HAP-1 (cell line): ENCODE measurements around the gene AQP7.
"Not testable (repeated sequence)": the region's sequence is repeated elsewhere in the genome, so short reads cannot be mapped to it uniquely, and the experiment has no call there.

Experiments
- DNase-seq, 2 experiments: peaks; one replicate each; pipeline ENCODE4 v3.0.0-alpha.2; 2016 to 2020; ENCODE audit warnings: low spot score in 2 of 2
- H3K27me3 ChIP-seq: fragments of 250-450 bp; sonication (Bioruptor Pico); 2 replicates; pipeline ENCODE4 v1.5.1; 2020; ENCODE audit warnings: low read depth, mild to moderate bottlenecking, moderate library complexity
- H3K36me3 ChIP-seq: fragments of 250-450 bp; sonication (Bioruptor Pico); replicated peaks from 2 replicates; pipeline ENCODE4 v1.5.1; 2020; ENCODE audit warnings: mild to moderate bottlenecking
- H3K4me1 ChIP-seq: fragments of 250-450 bp; sonication (Bioruptor Pico); 2 replicates; pipeline ENCODE4 v1.5.1; 2020; ENCODE audit warnings: mild to moderate bottlenecking
- H3K4me3 ChIP-seq: fragments of 250-450 bp; sonication (Bioruptor Pico); 2 replicates; pipeline ENCODE4 v1.5.1; 2020; ENCODE audit warnings: mild to moderate bottlenecking, moderate library complexity
- H3K9me3 ChIP-seq: fragments of 250-450 bp; sonication (Bioruptor Pico); 2 replicates; pipeline ENCODE4 v1.5.1; 2020; ENCODE audit warnings: mild to moderate bottlenecking, moderate library complexity
- in situ Hi-C: fragments of 300-500 bp; cut with MboI; formaldehyde crosslinking; loops from 3 replicates; pipeline ENCODE4 v1.14.3; 2020; ENCODE audit warnings: low sequenced_read_pairs, inconsistent platforms, mixed read lengths

Gene AQP7

GRCh38 chr9:33381231-33381791 lies 21.1 kb downstream of the AQP7 start:
- no peaks in the 10 kb centered on the region for H3K4me1 ChIP-seq
- no peak for DNase-seq
- H3K36me3 ChIP-seq = no peaks in the 10 kb centered on the region
- no peak overlapping the region for H3K4me3 ChIP-seq
- no peaks in the 10 kb centered on the region for H3K9me3 ChIP-seq
- in situ Hi-C loops = no loop called here
- no peaks in the 10 kb centered on the region for H3K27me3 ChIP-seq

- H3K27me3 ChIP-seq = no peaks in the 10 kb centered on the region
Observed at GRCh38 chr9:33380390-33381094, 21.8 kb downstream of the AQP7 start.

GRCh38 chr9:33379666-33380389 lies 22.5 kb downstream of the AQP7 start:
- in situ Hi-C loops = loop anchor here (10.0 kb wide), 1 partner anchor 55 kb away; no protein-coding TSS in a partner anchor
- H3K4me1 ChIP-seq = peaks cover 6% of the 10 kb centered on the region
- H3K9me3 ChIP-seq = no peaks in the 10 kb centered on the region
- H3K36me3 ChIP-seq = no peaks in the 10 kb centered on the region
- no peaks in the 10 kb centered on the region for H3K27me3 ChIP-seq
- DNase-seq = no peak
- no peak overlapping the region for H3K4me3 ChIP-seq

More at GRCh38 chr9:33380390-33381094, 21.8 kb downstream of the AQP7 start:
- no peaks in the 10 kb centered on the region for H3K9me3 ChIP-seq
- in situ Hi-C loops = no loop called here
- peaks cover under 1% of the 10 kb centered on the region for H3K4me1 ChIP-seq
- no peak overlapping the region for H3K4me3 ChIP-seq
- DNase-seq = no peak
- no peaks in the 10 kb centered on the region for H3K36me3 ChIP-seq

- Histone ChIP-seq H3K36me3 (0 out of 2 replicates have a peak, but pooled peaks cover 3% of the 10 kb centered on the region), H3K4me3 (no peak overlapping the region), H3K4me1 (peaks cover 6% of the 10 kb centered on the region), H3K9me3 (no peaks in the 10 kb centered on the region), H3K27me3 (no peaks in the 10 kb centered on the region)
- in situ Hi-C loops = loop anchor here (10.0 kb wide), 1 partner anchor 57 kb away; no protein-coding TSS in a partner anchor
- DNase-seq = no peak
Observed at GRCh38 chr9:33378121-33378795, 24.1 kb downstream of the AQP7 start.

- Histone ChIP-seq H3K27me3 (no peaks in the 10 kb centered on the region), H3K4me1 (peaks cover 6% of the 10 kb centered on the region), H3K9me3 (no peaks in the 10 kb centered on the region), H3K4me3 (no peak overlapping the region), H3K36me3 (peaks cover 3% of the 10 kb centered on the region; the same call in 1 of the 2 replicates)
- in situ Hi-C loops = loop anchor here (10.0 kb wide), 1 partner anchor 58 kb away; no protein-coding TSS in a partner anchor
- DNase-seq = no peak
Observed at GRCh38 chr9:33377089-33377715, 25.2 kb downstream of the AQP7 start.

GRCh38 chr9:33375841-33376321 lies 26.5 kb downstream of the AQP7 start:
- Histone ChIP-seq H3K4me1 (peaks cover 6% of the 10 kb centered on the region), H3K27me3 (no peaks in the 10 kb centered on the region), H3K4me3 (no peak overlapping the region), H3K9me3 (no peaks in the 10 kb centered on the region), H3K36me3 (peaks cover 9% of the 10 kb centered on the region)
- in situ Hi-C loops = loop anchor here (10.0 kb wide), 1 partner anchor 59 kb away; no protein-coding TSS in a partner anchor
- DNase-seq = no peak

GRCh38 chr9:33375238-33375840 lies 27.0 kb downstream of the AQP7 start:
- Histone ChIP-seq H3K4me3 (no peak overlapping the region), H3K27me3 (no peaks in the 10 kb centered on the region), H3K36me3 (peaks cover 14% of the 10 kb centered on the region), H3K4me1 (peaks cover 6% of the 10 kb centered on the region), H3K9me3 (no peaks in the 10 kb centered on the region)
- DNase-seq = peak; percentile 19 to 42
- in situ Hi-C loops = loop anchor here (10.0 kb wide), 1 partner anchor 59 kb away; no protein-coding TSS in a partner anchor

- H3K4me1 ChIP-seq = peaks cover 6% of the 10 kb centered on the region
- DNase-seq = peak; percentile 78 to 83
- in situ Hi-C loops = loop anchor here (10.0 kb wide), 1 partner anchor 60 kb away; no protein-coding TSS in a partner anchor
- H3K36me3 ChIP-seq = peaks cover 20% of the 10 kb centered on the region
- no peaks in the 10 kb centered on the region for H3K9me3 ChIP-seq
- no peaks in the 10 kb centered on the region for H3K27me3 ChIP-seq
- no peak overlapping the region for H3K4me3 ChIP-seq
Observed at GRCh38 chr9:33374634-33375237, 27.6 kb downstream of the AQP7 start.

- in situ Hi-C loops = loop anchor here (10.0 kb wide), 1 partner anchor 61 kb away; no protein-coding TSS in a partner anchor
- Histone ChIP-seq H3K4me3 (no peak overlapping the region), H3K4me1 (peaks cover 6% of the 10 kb centered on the region), H3K36me3 (peaks cover 26% of the 10 kb centered on the region), H3K9me3 (no peaks in the 10 kb centered on the region), H3K27me3 (no peaks in the 10 kb centered on the region)
- no peak for DNase-seq
Observed at GRCh38 chr9:33374190-33374589, 28.2 kb downstream of the AQP7 start.

- no peak for DNase-seq
- H3K9me3 ChIP-seq = no peaks in the 10 kb centered on the region
- peaks cover 30% of the 10 kb centered on the region for H3K36me3 ChIP-seq
- in situ Hi-C loops = loop anchor here (10.0 kb wide), 1 partner anchor 62 kb away; no protein-coding TSS in a partner anchor
- H3K27me3 ChIP-seq = no peaks in the 10 kb centered on the region
- peaks cover 6% of the 10 kb centered on the region for H3K4me1 ChIP-seq
- no peak overlapping the region for H3K4me3 ChIP-seq
Observed at GRCh38 chr9:33372900-33373299, 29.5 kb downstream of the AQP7 start.

- H3K4me1 ChIP-seq = no peaks in the 10 kb centered on the region
- DNase-seq = no peak
- H3K4me3 ChIP-seq = no peak overlapping the region
- in situ Hi-C loops = no loop called here
- H3K36me3 ChIP-seq = peaks cover 48% of the 10 kb centered on the region
- H3K27me3 ChIP-seq = no peaks in the 10 kb centered on the region
- no peaks in the 10 kb centered on the region for H3K9me3 ChIP-seq
Observed at GRCh38 chr9:33366979-33367480, 35.3 kb downstream of the AQP7 start.

- H3K4me1 ChIP-seq, H3K27me3 ChIP-seq, DNase-seq, H3K4me3 ChIP-seq, H3K9me3 ChIP-seq, in situ Hi-C loops: not testable (repeated sequence)
- H3K36me3 ChIP-seq = peaks cover 31% of the 10 kb centered on the region
Observed at GRCh38 chr9:33364814-33365213, 37.6 kb downstream of the AQP7 start.
